Neural progenitor cell (in vitro differentiated cells): ENCODE measurements around the gene ZC3H18. TPM values are rescaled to one million over a fixed set of nuclear protein-coding genes. Genes with fewer than 3 reads are reported as not detected.

Experiments used
- DNase-seq: peaks from one replicate; pipeline ENCODE4 v3.0.0-alpha.2; 2016; ENCODE audit warnings: low spot score
- H2AFZ ChIP-seq: fragments of 200-600 bp; sonication (generic); replicated peaks from 2 replicates; pipeline ENCODE4 v1.6.1; 2016; ENCODE audit warnings: antibody characterized with exemption
- H3F3A ChIP-seq: fragments of 200-600 bp; sonication (generic); 2 replicates; pipeline ENCODE4 v1.6.1; 2016; ENCODE audit warnings: antibody characterized with exemption, low read depth
- H3K27ac ChIP-seq: fragments of 200-600 bp; sonication (generic); 2 replicates; pipeline ENCODE4 v1.5.1; 2016; ENCODE audit warnings: mild to moderate bottlenecking
- H3K27me3 ChIP-seq: fragments of 200-600 bp; sonication (generic); 2 replicates; pipeline ENCODE4 v1.6.1; 2016; ENCODE audit warnings: mild to moderate bottlenecking, moderate library complexity
- H3K36me3 ChIP-seq: fragments of 200-600 bp; sonication (generic); 2 replicates; pipeline ENCODE4 v1.5.1; 2016
- H3K4me1 ChIP-seq: fragments of 200-600 bp; sonication (generic); 2 replicates; pipeline ENCODE4 v1.6.1; 2016; ENCODE audit warnings: mixed run types
- H3K4me2 ChIP-seq: fragments of 200-600 bp; sonication (generic); 2 replicates; pipeline ENCODE4 v1.6.1; 2016
- H3K4me3 ChIP-seq: fragments of 200-600 bp; sonication (generic); 2 replicates; pipeline ENCODE4 v1.5.1; 2016
- H3K79me2 ChIP-seq: fragments of 200-600 bp; sonication (generic); 2 replicates; pipeline ENCODE4 v1.6.1; 2016; ENCODE audit warnings: low read depth
- H3K9ac ChIP-seq: fragments of 200-600 bp; sonication (generic); 2 replicates; pipeline ENCODE4 v1.6.1; 2016
- H3K9me3 ChIP-seq: fragments of 200-600 bp; sonication (generic); 2 replicates; pipeline ENCODE4 v1.5.1; 2016; ENCODE audit warnings: low read depth
- H4K20me1 ChIP-seq: fragments of 200-600 bp; sonication (generic); 2 replicates; pipeline ENCODE4 v1.6.1; 2016; ENCODE audit warnings: low read depth
- H3K27ac Mint-ChIP-seq: 3 replicates; pipeline ENCODE4 v1.8.0; 2021; ENCODE audit warnings: mixed read lengths
- H3K27me3 Mint-ChIP-seq: 2 replicates; pipeline ENCODE4 v1.8.0; 2022; ENCODE audit warnings: low read depth, mild to moderate bottlenecking, inconsistent platforms, moderate library complexity, mixed read lengths; ENCODE audit not compliant: insufficient read depth
- H3K36me3 Mint-ChIP-seq: 3 replicates; pipeline ENCODE4 v1.8.0; 2021; ENCODE audit warnings: mixed read lengths
- H3K4me1 Mint-ChIP-seq: 3 replicates; pipeline ENCODE4 v1.8.0; 2021; ENCODE audit warnings: mixed read lengths
- H3K4me3 Mint-ChIP-seq: 3 replicates; pipeline ENCODE4 v1.8.0; 2021; ENCODE audit warnings: mild to moderate bottlenecking, moderate library complexity, mixed read lengths
- H3K9me3 Mint-ChIP-seq: 3 replicates; pipeline ENCODE4 v1.8.0; 2020; ENCODE audit warnings: mixed read lengths
- EZH2 ChIP-seq: fragments of 200-600 bp; sonication (generic); IDR thresholded peaks from 2 replicates; pipeline ENCODE4 v1.6.1; 2017; ENCODE audit warnings: antibody characterized with exemption, mild to moderate bottlenecking, moderate library complexity
- EZH2phosphoT487 ChIP-seq: fragments of 200-600 bp; sonication (generic); IDR thresholded peaks from 2 replicates; pipeline ENCODE4 v1.6.1; 2017; ENCODE audit warnings: antibody characterized with exemption
- total RNA-seq: library from RNA; depleted of rRNA; stranded (reverse); fragments of >200 nt; gene quantifications from 2 replicates; pipeline ENCODE4 v1.2.3, GENCODE V29; 2015; ENCODE audit warnings: low replicate concordance
- TF ChIP-seq, protein P1 (sequence below): fragments of 200-600 bp; sonication (generic); IDR thresholded peaks from 2 replicates; pipeline ENCODE4 v1.5.1; 2017; ENCODE audit warnings: antibody characterized with exemption, mild to moderate bottlenecking

ZC3H18 gene
- total RNA-seq, 1 donor from 2014 or later: 24.2 TPM

DNA sequence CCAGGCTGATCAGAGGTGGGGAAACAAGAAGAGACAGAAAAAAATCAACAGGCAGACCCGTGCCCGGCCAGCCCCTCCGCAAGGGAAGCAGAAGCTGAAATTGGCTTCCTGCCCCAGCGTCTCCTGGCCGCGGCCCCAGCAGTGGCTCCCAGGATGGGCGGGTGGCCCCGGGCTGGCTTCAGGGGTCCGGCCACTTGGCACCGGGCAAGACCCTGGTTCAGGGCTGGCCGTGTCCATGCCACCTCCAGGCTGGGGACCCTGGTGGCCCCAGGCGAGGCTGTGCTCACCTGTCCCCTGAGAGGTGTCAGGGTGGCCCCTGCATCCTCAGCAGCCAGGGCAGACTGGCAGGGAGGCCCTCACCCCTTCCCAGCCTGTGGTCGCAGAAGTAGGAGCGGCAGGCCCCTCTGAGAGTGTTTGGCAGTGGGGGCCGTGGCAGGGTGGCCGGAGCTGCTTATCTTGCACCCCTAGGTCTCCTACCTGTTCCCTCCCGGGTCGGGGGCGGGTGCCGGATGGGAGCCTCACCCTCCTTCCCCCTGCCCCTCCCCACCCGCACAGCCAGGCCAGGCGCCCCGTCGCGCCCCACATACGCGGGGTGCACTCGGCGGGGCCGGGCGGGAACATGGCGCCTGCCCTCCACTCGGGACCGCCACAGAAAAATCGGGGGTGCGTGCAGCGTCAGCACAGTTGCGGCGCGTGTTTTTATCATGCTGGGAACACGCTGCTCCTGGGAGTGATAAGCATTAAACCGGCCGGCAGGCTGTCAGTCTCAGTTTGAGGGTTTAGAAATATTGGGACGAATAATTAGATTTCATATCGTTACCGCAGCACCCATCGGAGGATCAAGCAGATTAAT is 46.7 kb upstream of the ZC3H18 start:
- Histone ChIP-seq H3K4me1 (peaks cover 3% of the 10 kb centered on the region), H3K9me3 (no peaks in the 10 kb centered on the region), H2AFZ (no peak overlapping the region), H3K4me2 (no peak overlapping the region), H3K27ac (no peak overlapping the region), H3K4me3 (no peak overlapping the region), H4K20me1 (peaks cover 9% of the 10 kb centered on the region), H3F3A (peaks cover 3% of the 10 kb centered on the region), H3K36me3 (no peaks in the 10 kb centered on the region), H3K27me3 (no peaks in the 10 kb centered on the region), H3K9ac (no peak overlapping the region), H3K79me2 (no peaks in the 10 kb centered on the region)
- H3K4me3 Mint-ChIP-seq: no peak overlapping the region
- H3K27ac Mint-ChIP-seq: no peak overlapping the region
- peaks cover 3% of the 10 kb centered on the region for H3K9me3 Mint-ChIP-seq
- no peak for TF ChIP-seq EZH2
- TF ChIP-seq, protein P1, sequence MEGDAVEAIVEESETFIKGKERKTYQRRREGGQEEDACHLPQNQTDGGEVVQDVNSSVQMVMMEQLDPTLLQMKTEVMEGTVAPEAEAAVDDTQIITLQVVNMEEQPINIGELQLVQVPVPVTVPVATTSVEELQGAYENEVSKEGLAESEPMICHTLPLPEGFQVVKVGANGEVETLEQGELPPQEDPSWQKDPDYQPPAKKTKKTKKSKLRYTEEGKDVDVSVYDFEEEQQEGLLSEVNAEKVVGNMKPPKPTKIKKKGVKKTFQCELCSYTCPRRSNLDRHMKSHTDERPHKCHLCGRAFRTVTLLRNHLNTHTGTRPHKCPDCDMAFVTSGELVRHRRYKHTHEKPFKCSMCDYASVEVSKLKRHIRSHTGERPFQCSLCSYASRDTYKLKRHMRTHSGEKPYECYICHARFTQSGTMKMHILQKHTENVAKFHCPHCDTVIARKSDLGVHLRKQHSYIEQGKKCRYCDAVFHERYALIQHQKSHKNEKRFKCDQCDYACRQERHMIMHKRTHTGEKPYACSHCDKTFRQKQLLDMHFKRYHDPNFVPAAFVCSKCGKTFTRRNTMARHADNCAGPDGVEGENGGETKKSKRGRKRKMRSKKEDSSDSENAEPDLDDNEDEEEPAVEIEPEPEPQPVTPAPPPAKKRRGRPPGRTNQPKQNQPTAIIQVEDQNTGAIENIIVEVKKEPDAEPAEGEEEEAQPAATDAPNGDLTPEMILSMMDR: no peak
- no peak for TF ChIP-seq EZH2phosphoT487
- peaks cover 7% of the 10 kb centered on the region for H3K27me3 Mint-ChIP-seq
- peaks cover 4% of the 10 kb centered on the region for H3K36me3 Mint-ChIP-seq
- peaks cover 2% of the 10 kb centered on the region for H3K4me1 Mint-ChIP-seq
- DNase-seq: no peak

DNA sequence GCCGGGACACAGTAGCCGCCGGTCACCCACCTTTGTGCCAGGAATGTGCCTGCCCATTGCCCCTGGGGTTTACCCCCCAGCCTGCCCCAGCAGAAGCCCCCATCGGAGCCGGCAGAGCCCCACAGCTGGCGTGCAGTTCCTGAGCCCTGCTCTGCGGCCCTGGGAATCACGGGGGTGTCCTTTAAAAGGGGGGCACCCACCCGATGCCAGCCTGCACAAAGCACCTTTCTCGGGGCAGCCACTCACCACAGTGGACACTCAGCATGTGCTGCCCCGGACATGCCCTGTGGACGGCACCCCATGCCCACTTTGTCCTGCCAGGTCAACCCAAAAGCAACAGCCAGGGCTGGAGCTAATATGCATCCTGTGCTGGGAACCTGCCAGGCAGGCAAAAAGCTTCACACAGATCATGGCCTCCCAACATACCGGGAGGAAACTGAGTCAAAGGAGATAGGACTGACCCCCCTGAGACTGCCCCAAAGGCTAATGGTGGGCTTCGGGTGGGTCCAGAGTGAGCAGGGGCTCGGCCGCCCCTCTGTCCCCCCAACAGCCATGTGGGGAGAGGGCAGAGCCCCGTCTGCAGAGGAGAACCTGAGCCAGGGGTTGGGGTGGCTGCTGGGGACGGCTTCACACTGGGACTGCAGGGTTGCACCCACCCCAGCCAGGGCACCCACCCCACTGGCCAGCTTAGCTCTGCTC is 45.8 kb upstream of the ZC3H18 start:
- Mint-ChIP-seq H3K27ac (no peak overlapping the region), H3K9me3 (no peaks in the 10 kb centered on the region), H3K27me3 (peaks cover 11% of the 10 kb centered on the region), H3K4me3 (no peak overlapping the region), H3K36me3 (peaks cover 2% of the 10 kb centered on the region), H3K4me1 (peaks cover 4% of the 10 kb centered on the region)
- Histone ChIP-seq H3K27ac (no peak overlapping the region), H3K36me3 (no peaks in the 10 kb centered on the region), H3K9ac (no peak overlapping the region), H3K4me1 (peaks cover 3% of the 10 kb centered on the region), H3K4me2 (no peak overlapping the region), H3K79me2 (no peaks in the 10 kb centered on the region), H2AFZ (no peak overlapping the region), H3F3A (peaks cover 3% of the 10 kb centered on the region), H3K27me3 (no peaks in the 10 kb centered on the region), H4K20me1 (peaks cover 9% of the 10 kb centered on the region), H3K9me3 (no peaks in the 10 kb centered on the region), H3K4me3 (no peak overlapping the region)
- DNase-seq: no peak
- TF ChIP-seq EZH2phosphoT487: no peak

DNA sequence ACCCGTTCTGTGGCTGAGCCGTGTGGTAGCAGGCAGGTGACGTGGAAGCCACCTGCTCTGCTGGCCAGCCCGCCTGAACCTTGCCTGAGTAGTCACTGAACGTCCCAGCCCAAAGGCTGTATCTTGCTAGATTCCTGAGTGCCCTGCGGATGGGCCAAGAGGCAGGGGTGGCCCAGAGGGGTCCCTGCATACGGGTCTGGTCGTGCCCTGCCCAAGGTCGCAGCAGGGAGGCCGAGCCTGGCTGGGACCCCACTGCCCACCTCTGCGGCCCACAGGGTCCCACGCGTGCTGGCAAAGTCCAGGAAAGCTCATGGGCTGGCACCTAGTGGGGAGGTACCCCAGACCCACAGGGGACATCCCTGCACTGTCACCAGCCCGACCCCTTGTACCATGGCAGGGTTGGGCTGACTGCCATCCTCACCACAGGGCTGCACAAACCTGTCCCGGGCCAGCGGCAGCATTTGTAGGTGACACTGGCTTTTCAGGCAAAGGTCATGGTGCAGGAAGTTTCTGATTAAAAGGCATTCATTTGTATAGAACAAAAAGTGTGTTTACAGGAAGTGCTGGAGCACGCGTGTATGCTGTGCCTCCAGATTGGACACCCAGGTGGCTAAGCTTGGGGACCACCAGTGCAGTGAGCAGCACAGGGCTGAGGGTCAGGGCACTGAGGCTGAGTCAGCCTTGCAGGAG is 45.1 kb upstream of the ZC3H18 start:
- H3K4me1 Mint-ChIP-seq: peaks cover 8% of the 10 kb centered on the region
- H2AFZ ChIP-seq: no peak overlapping the region
- peaks cover 2% of the 10 kb centered on the region for H3K36me3 Mint-ChIP-seq
- peaks cover 3% of the 10 kb centered on the region for H3K4me1 ChIP-seq
- no peak overlapping the region for H3K4me3 Mint-ChIP-seq
- H3F3A ChIP-seq: peaks cover 3% of the 10 kb centered on the region
- no peak overlapping the region for H3K4me2 ChIP-seq
- H3K4me3 ChIP-seq: no peak overlapping the region
- peaks cover 12% of the 10 kb centered on the region for H3K27me3 Mint-ChIP-seq
- H3K27ac Mint-ChIP-seq: no peak overlapping the region
- H3K27ac ChIP-seq: no peak overlapping the region
- H3K9me3 ChIP-seq: no peaks in the 10 kb centered on the region
- no peaks in the 10 kb centered on the region for H3K9me3 Mint-ChIP-seq
- no peaks in the 10 kb centered on the region for H3K27me3 ChIP-seq
- no peak for DNase-seq
- peaks cover 9% of the 10 kb centered on the region for H4K20me1 ChIP-seq
- TF ChIP-seq, protein P1: no peak
- TF ChIP-seq EZH2: no peak
- no peak for TF ChIP-seq EZH2phosphoT487
- H3K9ac ChIP-seq: no peak overlapping the region
- no peaks in the 10 kb centered on the region for H3K79me2 ChIP-seq
- no peaks in the 10 kb centered on the region for H3K36me3 ChIP-seq
